Body of pancreas (tissue), 4 donors: ENCODE data around the gene REPIN1.

Experiments used
- POLR2A ChIP-seq, 3 donors: fragments of 450-650 bp; IDR thresholded peaks; one replicate each; pipeline ENCODE4 v1.6.1; 2016; ENCODE audit warnings: antibody characterized with exemption in 3 of 3, mild to moderate bottlenecking in 2 of 3
- TF ChIP-seq, protein P1 (sequence below), 7 experiments: fragments of 450-650 bp in 4 of 7; fragments of 200-600 bp in 3 of 7; sonication (generic) in 3 of 7; IDR thresholded peaks; one replicate each; pipeline ENCODE4 v1.5.1; 2016 to 2019; ENCODE audit warnings: antibody characterized with exemption in 7 of 7

DNA sequence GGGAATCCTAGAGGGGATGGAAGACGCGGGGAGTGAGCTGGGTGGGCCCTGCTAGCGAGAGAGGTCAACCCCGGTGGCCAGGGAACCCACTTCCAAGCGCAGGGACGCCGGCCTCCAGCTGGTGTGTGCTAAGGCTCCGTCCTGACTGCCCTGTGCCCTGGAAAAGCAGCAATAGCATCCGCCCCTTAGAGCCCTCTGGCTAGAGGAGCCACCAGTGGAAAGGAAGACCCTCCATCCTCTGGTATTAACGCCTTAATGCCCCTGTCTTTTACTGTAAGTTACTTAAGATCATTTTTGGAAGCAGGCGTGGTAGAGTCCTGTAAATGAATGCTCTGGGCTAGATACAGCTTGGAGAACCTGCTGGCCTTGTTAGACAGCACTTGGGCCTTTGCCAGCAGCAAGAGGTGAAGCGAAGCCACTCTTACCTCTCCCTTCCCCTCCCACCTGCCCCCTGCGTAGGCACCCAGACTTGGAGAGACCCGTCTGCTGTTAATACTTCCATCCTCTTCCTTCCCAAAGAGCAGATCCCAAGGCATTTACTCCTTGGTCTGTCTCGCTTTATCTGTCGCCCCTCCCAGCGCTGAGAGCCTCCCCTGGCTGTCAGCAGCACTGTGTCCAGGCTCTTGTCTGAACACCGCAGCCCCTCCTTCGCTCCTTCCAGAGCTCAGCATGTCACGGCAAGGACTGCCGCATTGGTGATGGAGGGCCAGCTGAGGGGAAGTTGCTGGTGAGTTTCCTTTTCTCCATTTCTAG lies 4.6 kb downstream of the REPIN1 start:
- TF ChIP-seq, protein P1, sequence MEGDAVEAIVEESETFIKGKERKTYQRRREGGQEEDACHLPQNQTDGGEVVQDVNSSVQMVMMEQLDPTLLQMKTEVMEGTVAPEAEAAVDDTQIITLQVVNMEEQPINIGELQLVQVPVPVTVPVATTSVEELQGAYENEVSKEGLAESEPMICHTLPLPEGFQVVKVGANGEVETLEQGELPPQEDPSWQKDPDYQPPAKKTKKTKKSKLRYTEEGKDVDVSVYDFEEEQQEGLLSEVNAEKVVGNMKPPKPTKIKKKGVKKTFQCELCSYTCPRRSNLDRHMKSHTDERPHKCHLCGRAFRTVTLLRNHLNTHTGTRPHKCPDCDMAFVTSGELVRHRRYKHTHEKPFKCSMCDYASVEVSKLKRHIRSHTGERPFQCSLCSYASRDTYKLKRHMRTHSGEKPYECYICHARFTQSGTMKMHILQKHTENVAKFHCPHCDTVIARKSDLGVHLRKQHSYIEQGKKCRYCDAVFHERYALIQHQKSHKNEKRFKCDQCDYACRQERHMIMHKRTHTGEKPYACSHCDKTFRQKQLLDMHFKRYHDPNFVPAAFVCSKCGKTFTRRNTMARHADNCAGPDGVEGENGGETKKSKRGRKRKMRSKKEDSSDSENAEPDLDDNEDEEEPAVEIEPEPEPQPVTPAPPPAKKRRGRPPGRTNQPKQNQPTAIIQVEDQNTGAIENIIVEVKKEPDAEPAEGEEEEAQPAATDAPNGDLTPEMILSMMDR (IDR thresholded peaks at IDR 0.05): no peak
- TF ChIP-seq POLR2A (IDR thresholded peaks at IDR 0.05): no peak
